Measurements from ENCODE around the gene DCTN2.
"Not testable (repeated sequence)": the region's sequence is repeated elsewhere in the genome, so short reads cannot be mapped to it uniquely, and the experiment has no call there.

DCTN2 gene

DNA sequence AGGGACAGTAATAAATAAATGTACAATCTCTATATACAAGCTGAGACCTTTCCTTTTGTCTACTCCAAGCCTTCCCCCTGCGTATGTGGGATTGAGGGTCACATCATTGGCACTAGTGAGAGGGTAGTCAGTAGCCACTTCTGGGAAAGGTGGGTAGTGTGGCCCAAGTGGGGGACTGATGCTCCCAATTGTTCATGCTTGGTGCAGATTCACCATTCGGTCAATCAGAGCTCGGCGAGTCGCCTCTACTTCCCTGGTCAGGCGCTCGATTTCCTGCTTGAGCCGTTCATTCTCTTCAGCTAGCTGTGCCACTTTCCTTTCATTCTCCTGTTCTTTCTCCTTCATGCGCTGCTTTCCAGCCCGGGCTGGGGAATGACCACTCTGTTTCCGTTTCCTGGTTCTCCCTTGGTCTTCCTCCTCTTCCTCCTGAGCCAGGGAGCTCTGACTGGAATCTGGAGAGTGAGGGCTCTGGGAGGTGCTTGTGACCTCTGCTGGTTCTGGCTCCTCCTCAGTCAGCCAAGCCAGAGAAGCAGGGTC, 30.3 kb downstream of the DCTN2 start:
- no peak for DNase-seq (ENCODE audit: low read depth in 2 of 2)

DNA sequence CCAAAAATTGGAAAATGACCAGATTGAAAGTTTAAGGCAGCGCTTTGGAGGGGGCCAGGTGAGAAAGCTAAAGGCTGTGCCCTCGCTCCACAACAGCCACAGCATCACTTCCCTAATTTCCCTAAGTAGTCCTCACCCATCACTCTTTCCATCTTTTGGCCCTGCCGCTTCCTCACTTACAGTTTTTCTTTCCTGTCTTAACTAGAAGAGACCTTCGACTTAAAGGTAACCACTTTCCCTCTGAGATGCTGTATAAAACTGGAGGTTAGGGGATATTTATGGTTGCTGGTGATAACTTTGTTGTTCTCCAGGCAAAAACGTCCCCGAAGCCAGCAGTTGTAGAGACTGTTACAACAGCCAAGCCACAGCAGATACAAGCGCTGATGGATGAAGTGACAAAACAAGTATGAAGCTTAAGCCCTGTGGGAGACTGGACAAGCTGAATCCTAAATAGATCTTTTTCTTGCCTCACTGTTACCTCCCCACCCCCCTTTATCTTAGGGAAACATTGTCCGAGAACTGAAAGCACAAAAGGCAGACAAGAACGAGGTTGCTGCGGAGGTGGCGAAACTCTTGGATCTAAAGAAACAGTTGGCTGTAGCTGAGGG, 31.0 kb downstream of the DCTN2 start:
- DNase-seq (ENCODE audit: low read depth in 2 of 2), result no peak

DNA sequence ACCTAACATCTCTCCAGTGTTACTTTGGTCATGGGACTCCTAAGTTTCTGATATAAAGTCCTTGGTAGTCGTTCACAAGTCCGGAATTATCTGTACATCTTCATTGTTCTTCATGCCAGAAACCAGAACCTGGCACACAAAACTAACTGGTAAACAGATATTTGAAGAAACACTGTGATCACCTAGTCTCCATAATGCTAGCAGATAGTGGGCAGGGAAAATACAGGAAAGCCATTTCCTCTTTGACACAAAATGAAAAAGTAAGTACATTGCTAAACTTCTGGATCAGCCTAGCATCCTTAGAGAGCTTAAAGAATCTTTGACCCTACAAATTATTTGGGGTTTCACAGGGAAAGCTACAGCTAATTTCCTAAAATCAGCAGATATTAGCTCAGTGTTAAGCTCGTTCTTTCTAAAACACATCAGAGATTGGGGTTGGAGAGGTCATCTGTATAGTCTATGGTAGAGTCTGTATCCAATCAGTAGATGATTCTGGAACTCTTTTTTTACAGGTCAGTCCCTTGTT, 31.5 kb downstream of the DCTN2 start:
- DNase-seq (ENCODE audit: low read depth in 2 of 2), result no peak

DNA sequence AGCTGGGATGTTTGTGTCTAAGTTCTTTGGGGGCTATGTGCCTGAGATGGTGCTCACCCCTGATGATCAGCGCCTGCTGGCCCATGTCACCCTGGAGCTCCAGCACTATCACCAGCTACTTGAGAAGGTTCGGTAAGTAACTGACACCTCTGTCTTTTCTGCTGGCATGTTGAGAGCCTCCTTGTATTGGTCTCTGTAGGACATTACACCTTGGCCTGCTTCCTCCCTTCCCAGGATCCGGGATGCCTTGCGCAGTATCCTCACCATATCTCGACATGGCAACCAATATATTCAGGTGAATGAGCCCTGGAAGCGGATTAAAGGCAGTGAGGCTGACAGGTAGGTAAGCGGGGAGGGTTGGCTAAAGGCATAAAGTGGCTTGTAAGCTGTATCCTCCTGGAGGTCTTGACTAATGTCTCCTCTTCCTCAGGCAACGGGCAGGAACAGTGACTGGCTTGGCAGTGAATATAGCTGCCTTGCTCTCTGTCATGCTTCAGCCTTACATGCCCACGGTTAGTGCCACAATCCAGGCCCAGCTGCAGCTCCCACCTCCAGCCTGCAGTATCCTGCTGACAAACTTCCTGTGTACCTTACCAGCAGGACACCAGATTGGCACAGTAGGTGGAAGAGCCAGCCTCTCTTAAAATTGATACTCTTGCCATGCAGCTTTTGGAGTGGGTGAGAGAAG, 32.1 kb downstream of the DCTN2 start:
- DNase-seq (ENCODE audit: low read depth in 2 of 2), result no peak

DNA sequence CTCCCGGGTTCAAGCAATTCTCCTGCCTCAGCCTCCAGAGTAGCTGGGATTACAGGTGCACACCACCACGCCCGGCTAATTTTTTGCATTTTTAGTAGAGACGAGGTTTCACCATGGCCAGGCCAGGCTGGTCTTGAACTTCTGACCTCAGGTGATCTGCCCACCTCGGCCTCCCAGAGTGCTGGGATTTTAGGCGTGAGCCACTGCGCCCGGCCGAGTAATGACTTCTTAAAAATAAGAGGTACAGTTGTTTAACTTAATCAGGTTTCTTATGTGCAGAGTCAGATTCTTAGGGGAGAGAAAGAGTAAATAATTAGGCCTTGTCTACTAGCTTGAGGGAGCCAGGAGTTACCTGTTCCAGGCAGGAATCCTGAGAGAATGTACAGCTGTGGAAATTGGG, 32.7 kb downstream of the DCTN2 start:
- not testable (repeated sequence) for DNase-seq (ENCODE audit: low read depth in 2 of 2)

DNA sequence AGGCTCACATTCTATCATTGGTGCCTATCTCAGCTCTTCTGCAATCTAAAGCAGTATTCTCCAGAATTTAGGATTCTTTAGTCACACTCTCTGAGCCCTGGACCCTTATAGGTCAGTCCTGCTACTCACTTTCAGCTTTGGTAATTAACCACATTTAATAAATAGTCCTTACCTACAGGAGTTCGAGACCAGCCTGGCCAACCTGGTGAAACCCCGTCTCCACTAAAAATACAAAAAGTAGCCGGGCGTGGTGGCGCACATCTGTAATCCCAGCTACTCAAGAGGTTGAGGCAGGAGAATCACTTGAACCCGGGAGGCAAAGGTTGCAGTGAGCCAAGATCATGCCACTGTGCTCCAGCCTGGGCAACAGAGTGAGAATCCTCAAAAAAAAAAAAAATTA, 33.3 kb downstream of the DCTN2 start:
- not testable (repeated sequence) for DNase-seq (ENCODE audit: low read depth in 2 of 2)

DNA sequence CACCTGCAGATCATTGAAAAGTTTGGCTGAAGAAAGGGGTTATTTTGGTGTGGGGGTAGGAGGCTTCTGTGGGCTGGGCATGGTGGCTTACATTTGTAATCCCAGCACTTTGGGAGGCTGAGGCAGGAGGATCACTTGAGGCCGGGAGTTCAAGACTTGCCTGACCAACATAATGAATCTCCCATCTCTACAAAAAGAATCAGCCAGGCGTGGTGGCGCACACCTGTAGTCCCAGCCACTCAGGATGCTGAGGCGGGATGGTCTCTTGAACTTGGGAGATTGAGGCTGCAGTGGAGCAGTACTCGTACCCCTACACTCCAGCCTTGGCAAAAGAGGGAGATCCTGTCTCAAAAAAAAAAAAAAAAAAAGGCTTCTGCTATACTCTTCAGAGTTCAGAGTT, 33.7 kb downstream of the DCTN2 start:
- DNase-seq (ENCODE audit: low read depth in 2 of 2), result no peak

DNA sequence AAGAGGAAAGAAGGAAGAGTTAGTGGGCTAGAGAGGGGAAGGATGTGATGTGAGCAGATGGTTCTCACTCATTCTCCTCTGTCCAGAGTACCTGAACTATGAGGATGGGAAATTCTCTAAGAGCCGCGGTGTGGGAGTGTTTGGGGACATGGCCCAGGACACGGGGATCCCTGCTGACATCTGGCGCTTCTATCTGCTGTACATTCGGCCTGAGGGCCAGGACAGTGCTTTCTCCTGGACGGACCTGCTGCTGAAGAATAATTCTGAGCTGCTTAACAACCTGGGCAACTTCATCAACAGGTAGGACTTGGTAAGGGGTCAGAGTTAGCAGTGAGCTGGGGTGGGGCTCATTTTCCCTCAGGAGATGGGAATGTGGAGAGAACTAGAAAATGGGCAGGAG, 34.3 kb downstream of the DCTN2 start:
- no peak for DNase-seq (ENCODE audit: low read depth in 2 of 2)

DNA sequence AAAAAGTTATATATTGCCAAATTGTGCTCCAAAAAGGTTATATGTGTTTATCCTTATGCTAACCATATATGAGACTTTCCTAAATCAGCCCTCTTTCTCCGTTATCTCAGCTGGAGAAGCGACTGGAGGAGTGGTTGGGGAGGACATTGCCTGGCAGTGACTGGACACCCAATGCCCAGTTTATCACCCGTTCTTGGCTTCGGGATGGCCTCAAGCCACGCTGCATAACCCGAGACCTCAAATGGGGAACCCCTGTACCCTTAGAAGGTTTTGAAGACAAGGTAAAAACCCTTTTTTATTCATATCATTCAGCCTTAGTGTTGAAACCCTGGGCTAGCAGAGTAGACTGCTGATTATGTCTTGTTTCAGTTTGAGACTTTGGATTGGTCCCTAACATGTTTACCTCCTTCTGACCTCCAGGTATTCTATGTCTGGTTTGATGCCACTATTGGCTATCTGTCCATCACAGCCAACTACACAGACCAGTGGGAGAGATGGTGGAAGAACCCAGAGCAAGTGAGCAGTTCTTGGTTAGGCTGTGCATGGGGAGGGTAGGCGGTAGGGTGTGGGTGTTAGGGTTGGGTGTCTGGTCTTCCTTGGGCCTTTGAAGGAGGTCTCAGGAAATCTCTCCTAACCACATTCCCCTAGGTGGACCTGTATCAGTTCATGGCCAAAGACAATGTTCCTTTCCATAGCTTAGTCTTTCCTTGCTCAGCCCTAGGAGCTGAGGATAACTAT, 35.2 kb downstream of the DCTN2 start:
- DNase-seq (ENCODE audit: low read depth in 2 of 2), result no peak

DNA sequence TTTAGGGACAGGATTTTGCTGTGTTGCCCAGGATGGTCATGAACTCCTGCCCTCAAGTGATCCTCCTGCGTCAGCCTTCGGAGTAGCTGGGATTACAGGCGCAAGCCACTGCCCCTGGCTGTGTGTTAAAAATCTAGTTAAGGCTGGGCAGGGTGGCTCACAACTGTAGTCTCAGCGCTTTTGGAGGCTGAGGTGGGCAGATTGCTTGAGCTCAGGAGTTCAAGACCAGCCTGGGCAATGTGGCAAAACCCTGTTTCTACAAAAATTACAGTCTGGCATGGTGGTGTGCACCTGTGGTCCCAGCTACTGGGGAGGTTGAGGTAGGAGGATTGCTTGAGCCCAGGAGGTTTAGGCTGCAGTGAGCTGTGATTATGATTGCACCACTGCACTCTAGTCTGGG, 35.8 kb downstream of the DCTN2 start:
- no peak for DNase-seq (ENCODE audit: low read depth in 2 of 2)

DNA sequence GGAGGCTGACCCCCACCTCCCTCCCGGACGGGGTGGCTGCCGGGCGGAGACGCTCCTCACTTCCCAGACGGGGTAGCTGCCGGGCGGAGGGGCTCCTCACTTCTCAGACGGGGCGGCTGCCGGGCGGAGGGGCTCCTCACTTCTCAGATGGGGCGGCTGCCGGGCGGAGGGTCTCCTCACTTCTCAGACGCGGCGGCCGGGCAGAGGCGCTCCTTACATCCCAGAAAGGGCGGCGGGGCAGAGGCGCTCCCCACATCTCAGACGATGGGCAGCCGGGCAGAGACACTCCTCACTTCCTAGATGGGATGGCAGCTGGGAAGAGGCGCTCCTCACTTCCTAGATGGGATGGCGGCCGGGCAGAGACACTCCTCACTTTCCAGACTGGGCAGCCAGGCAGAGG, 39.2 kb downstream of the DCTN2 start:
- DNase-seq (ENCODE audit: low read depth in 2 of 2), result not testable (repeated sequence)

DNA sequence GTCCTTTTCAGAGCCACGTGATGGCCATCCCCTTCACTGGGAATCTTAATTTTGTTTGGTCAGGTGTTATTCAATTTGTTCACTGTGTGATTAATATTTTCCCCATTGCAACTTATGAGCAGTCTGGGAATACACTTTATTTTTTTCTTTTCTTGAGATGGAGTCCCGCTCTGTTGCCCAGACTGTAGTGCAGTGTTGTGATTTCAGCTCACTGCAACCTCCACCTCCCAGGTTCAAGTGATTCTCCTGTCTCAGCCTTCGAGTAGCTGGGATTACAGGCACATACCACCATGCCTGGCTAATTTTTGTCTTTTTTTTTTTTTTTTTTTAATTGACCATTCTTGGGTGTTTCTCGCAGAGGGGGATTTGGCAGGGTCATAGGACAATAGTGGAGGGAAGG, 40.5 kb downstream of the DCTN2 start:
- DNase-seq (ENCODE audit: low read depth in 2 of 2), result not testable (repeated sequence)

DNA sequence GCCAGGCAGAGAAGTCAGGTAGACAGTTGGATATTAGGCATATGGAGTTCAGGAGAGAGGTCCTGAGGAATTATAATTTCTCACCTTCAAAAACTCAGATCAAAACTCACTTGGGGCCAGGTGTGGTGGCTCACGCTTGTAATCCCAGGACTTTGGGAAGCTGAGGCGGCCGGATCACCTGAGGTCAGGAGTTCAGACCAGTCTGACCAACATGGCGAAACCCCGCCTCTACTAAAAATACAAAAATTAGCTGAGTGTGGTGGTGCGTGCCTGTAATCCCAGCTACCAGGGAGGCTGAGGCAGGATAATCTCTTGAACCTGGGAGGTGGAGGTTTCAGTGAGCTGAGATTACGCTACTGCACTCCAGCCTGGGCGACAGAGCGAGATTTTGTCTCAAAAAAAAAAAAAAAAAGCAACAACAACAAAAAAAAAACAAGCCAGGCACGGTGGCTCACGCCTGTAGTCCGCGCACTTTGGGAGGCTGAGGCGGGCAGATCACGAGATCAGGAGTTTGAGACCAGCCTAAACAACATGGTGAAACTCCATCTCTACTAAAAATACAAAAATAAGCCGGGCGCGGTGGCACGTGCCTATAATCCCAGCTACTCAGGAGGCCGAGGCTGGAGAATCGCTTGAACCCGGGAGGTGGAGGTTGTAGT, 44.6 kb downstream of the DCTN2 start:
- not testable (repeated sequence) for DNase-seq (ENCODE audit: low read depth in 2 of 2)

DNA sequence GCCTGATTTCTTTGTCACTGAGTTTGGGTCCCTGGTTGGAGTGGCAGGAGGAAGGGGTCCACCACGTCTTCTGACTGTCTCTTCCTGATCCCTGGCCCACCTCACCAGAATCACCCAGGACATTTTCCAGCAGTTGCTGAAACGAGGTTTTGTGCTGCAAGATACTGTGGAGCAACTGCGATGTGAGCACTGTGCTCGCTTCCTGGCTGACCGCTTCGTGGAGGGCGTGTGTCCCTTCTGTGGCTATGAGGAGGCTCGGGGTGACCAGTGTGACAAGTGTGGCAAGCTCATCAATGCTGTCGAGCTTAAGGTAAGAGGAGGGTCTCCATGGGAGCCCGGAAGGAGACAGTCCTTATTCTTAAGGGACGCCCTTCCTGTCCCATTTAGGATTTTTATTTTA, 46.8 kb downstream of the DCTN2 start:
- DNase-seq (ENCODE audit: low read depth in 2 of 2), result no peak

DNA sequence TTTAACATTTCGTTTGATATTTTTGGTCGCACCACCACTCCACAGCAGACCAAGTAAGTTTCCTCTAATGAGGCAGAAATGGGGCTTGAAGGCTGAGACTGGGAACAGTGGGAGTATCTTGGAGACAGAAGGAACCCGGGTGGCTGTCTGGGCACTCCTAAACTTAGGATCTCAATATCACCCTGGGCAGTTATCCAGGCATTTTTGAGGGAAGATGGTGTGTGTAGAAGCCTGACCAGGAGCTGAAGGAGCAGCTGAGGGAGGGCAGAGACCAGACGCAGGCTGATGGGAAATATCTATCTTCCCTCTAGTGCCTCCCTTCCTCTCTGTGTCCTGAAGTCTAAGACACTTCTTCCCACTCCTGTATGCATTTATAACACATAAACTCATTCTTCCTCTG, 48.4 kb downstream of the DCTN2 start:
- DNase-seq (ENCODE audit: low read depth in 2 of 2), result no peak

DNA sequence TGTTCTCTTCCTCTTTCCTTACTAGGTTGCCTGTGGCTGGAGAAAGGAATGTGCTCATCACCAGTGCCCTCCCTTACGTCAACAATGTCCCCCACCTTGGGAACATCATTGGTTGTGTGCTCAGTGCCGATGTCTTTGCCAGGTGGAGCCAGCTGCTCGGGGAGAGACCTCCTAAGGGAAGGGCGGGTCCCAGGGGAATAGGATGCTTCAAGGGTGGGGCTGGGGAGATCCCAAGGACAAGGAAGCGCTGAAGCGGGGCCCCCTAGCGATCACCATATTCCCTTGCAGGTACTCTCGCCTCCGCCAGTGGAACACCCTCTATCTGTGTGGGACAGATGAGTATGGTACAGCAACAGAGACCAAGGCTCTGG, 48.9 kb downstream of the DCTN2 start:
- no peak for DNase-seq (ENCODE audit: low read depth in 2 of 2)

DNA sequence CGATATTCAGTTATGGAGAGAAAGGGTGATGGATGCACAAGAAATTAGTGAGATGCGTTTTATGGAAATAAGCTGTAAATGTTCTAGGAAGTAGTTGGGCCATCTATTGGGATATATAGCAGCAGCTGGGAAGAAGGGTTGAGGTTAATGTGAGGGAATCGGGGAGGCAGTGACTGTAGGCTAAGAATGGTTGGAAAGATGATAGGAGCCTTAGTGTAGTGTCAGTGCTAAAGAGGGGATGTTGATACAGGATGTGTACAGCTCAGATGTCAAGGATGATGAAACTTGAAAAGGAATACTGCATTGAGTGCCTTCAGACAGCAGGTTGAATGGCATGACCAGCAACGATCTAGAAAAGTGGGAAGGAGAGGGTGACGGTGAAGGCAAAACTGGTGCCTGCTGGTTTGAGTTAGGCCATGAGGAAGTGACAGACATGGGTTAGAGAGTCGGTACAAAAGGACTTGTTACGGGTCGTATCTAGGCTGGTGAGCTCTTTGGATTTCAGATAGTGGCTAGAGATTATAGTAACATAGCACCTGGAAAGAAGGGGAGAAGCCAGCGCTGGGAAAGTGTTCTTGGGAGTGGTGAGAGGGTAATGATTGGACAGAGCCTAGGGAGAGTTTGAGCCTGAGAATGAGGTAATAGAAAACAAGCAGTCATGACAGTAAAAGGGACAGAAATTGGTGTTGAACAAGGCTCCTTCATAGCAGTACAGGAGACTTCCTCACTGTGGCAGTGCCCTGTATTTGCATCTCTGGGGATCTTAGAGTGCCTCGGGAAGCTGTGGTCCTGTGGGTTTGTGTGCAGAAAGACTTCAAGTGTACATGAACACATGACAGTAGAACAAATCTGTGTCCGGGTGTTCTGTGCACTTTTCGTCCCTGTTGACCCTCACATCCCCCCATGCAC, 49.5 kb downstream of the DCTN2 start:
- no peak for DNase-seq (ENCODE audit: low read depth in 2 of 2)

DNA sequence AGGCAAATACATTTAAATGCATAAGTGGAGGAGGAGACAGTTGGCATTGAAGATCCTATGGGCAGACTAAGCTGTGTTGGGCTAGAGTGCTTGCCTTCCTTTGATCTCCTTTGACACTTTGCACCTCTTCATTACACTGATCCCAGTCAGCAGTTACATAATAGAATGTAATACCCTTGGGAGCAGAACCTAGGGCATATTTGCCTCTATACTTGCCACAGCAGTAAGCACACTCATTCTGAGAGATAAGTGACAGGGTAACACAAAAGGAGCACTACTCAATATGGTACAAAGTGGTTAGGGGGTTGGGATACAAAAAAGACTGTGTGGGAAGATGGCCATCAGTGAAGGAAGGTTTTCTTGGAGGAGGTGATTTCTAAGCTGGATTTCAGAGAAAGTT, 50.2 kb downstream of the DCTN2 start:
- no peak for DNase-seq (ENCODE audit: low read depth in 2 of 2)

DNA sequence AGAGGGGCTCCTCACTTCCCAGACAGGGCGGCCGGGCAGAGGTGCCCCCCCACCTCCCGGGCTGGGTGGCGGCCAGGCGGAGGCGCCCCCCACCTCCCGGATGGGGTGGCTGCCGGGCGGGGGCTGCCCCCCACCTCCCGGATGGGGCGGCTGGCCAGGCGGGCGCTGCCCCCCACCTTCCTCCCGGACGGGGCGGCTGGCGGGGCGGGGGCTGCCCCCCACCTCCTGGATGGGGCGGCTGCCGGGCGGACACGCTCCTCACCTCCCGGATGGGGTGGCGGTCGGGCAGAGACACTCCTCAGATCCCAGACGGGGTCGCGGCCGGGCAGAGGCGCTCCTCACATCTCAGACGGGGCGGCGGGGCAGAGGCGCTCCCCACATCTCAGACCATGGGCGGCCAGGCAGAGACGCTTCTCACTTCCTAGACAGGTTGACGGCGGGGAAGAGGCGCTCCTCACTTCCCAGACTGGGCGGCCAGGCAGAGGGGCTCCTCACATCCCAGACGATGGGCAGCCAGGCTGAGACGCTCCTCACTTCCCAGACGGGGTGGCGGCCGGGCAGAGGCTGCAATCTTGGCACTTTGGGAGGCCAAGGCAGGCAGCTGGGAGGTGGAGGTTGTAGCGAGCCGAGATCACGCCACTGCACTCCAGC, 51.8 kb downstream of the DCTN2 start:
- not testable (repeated sequence) for DNase-seq (ENCODE audit: low read depth in 2 of 2)
